ENCODE measurements around the gene DLK2.

DLK2 gene

DNA sequence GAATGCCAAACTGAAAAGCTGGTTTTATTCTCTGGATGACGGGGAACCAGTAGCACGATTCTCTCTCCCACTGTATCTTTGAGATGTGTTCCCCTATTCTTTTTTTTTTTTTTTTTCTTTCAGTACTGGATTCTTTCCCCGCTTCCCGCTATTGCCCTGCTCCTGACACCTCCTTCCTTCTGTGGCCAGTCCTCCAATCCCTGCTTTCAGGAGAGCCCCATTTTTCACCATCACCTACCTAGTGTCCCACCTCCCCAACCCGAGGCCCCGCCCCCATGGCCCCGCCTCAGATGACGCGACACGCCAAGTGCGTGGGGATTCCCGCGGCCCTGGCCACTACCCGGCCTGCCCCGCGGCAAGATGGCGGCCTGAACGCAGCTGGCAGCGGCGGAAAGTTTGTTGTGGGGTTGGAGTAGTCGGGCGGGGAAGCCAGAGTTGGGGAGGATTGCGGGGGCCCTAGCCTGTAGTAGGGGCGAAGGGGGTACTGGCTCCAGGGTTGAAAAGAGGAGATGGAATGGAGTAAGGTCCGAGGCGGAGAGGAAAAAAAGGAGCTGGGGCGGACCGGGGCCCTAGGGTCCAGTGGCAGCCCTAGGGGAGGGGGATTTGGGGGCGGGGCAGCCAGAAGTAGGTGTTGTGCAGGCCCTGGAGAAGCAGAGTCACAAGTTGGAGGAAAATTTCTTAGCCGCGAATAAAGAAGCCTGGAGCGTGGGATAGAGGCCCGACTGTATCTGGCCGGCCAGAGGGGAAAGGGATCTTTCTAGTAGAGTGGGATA is 22.1 kb upstream of the DLK2 start, which contains the start of gene TJAP1:
Gene TJAP1, plus strand, starts transcription at position 336 of the 773 bp plus-strand sequence. CDS start 21,432 bp downstream, outside the sequence.
- peak; percentile 88 for DNase-seq (ENCODE audit: low read depth)
- H3K4me3 ChIP-seq (ENCODE audit: low read depth, low read length), result peak within 1 kb of the TSS; percentile 93
- no peak for TF ChIP-seq CTCF (IDR thresholded peaks at IDR 0.05; ENCODE audit: low read depth, low read length)
- TF ChIP-seq POLR2A (IDR thresholded peaks at IDR 0.05; ENCODE audit: extremely low read depth, insufficient read length), result peak; percentile 78
- no peak for TF ChIP-seq MYC (IDR thresholded peaks at IDR 0.05; ENCODE audit: low read depth, low read length)
- TF ChIP-seq, protein P1, sequence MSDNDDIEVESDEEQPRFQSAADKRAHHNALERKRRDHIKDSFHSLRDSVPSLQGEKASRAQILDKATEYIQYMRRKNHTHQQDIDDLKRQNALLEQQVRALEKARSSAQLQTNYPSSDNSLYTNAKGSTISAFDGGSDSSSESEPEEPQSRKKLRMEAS (IDR thresholded peaks at IDR 0.05; ENCODE audit: low read depth, low read length), result no peak

- peak overlapping the region; percentile 93 for H3K4me3 ChIP-seq (ENCODE audit: low read depth, low read length)
- TF ChIP-seq CTCF (IDR thresholded peaks at IDR 0.05; ENCODE audit: low read depth, low read length), result no peak
- no peak for TF ChIP-seq MYC (IDR thresholded peaks at IDR 0.05; ENCODE audit: low read depth, low read length)
- TF ChIP-seq, protein P1 (IDR thresholded peaks at IDR 0.05; ENCODE audit: low read depth, low read length), result no peak
- TF ChIP-seq POLR2A (IDR thresholded peaks at IDR 0.05; ENCODE audit: extremely low read depth, insufficient read length), result no peak
- DNase-seq (ENCODE audit: low read depth), result no peak
Observed at GRCh38 chr6:43476746-43477145, 21.4 kb upstream of the DLK2 start.

GRCh38 chr6:43475516-43475915 is 20.2 kb upstream of the DLK2 start:
- no peak for DNase-seq (ENCODE audit: low read depth)
- no peak overlapping the region for H3K4me3 ChIP-seq (ENCODE audit: low read depth, low read length)
- TF ChIP-seq POLR2A (IDR thresholded peaks at IDR 0.05; ENCODE audit: extremely low read depth, insufficient read length) (no peak), CTCF (IDR thresholded peaks at IDR 0.05; ENCODE audit: low read depth, low read length) (no peak)

GRCh38 chr6:43472515-43472914 is 17.2 kb upstream of the DLK2 start:
- H3K4me3 ChIP-seq (ENCODE audit: low read depth, low read length), result no peak overlapping the region
- DNase-seq (ENCODE audit: low read depth), result no peak
- TF ChIP-seq, protein P1 (IDR thresholded peaks at IDR 0.05; ENCODE audit: low read depth, low read length), result no peak
- TF ChIP-seq POLR2A (IDR thresholded peaks at IDR 0.05; ENCODE audit: extremely low read depth, insufficient read length), result no peak
- no peak for TF ChIP-seq MYC (IDR thresholded peaks at IDR 0.05; ENCODE audit: low read depth, low read length)
- TF ChIP-seq CTCF (IDR thresholded peaks at IDR 0.05; ENCODE audit: low read depth, low read length), result no peak

- no peak for DNase-seq (ENCODE audit: low read depth)
- no peak for TF ChIP-seq POLR2A (IDR thresholded peaks at IDR 0.05; ENCODE audit: extremely low read depth, insufficient read length)
- TF ChIP-seq CTCF (IDR thresholded peaks at IDR 0.05; ENCODE audit: low read depth, low read length), result no peak
- TF ChIP-seq MYC (IDR thresholded peaks at IDR 0.05; ENCODE audit: low read depth, low read length), result no peak
- TF ChIP-seq, protein P1 (IDR thresholded peaks at IDR 0.05; ENCODE audit: low read depth, low read length), result no peak
- H3K4me3 ChIP-seq (ENCODE audit: low read depth, low read length), result no peak overlapping the region
Observed at GRCh38 chr6:43471399-43471798, 16.1 kb upstream of the DLK2 start.

Measured in NB4 (cell line).